Endothelial cell of umbilical vein (primary cell): Measurements from ENCODE around the gene UTF1. TPM values are rescaled to one million over a fixed set of nuclear protein-coding genes. Genes with fewer than 3 reads are reported as not detected.

Experiments
- BruUV-seq: library from RNA; stranded (reverse); fragments of 400-500 nt; replicated peaks from 2 replicates; lab custom pipeline; 2021; lab: Mats Ljungman, UMichigan
- CTCF ChIA-PET: fragments of 300-600, 350-600 bp; sonication (Branson Sonifier 250); formaldehyde crosslinking; loops from one replicate; lab custom pipeline; 2021; ENCODE audit warnings: antibody characterized with exemption, inconsistent platforms; lab: Charles Lee
- POLR2A ChIA-PET: fragments of 300-600, 350-600 bp; sonication (Branson Sonifier 250); formaldehyde crosslinking; loops from one replicate; lab custom pipeline; 2021; ENCODE audit warnings: antibody characterized with exemption, inconsistent platforms; lab: Charles Lee
- DNase-seq: peaks from one replicate; pipeline ENCODE4 v3.0.0-alpha.2; 2011; ENCODE audit warnings: low read depth, low spot score
- FAIRE-seq: peaks from 2 replicates; lab custom pipeline; 2011; peaks lifted over from hg19 to GRCh38; lab: Jason Lieb, UNC
- H2AFZ ChIP-seq: 2 replicates; pipeline ENCODE4 v1.6.0; 2012; ENCODE audit warnings: low read depth, low read length, control low read depth, inconsistent platforms
- H3K27ac ChIP-seq: 2 replicates; pipeline ENCODE4 v1.5.1; 2011; ENCODE audit warnings: low read depth, mild to moderate bottlenecking, control low read depth, low read length, moderate library complexity; ENCODE audit not compliant: insufficient read depth
- H3K27me3 ChIP-seq, 2 experiments: 2 replicates each; pipeline versions ENCODE4 v1.6.0 to v1.6.1; 2011; ENCODE audit warnings: low read length in 2 of 2, mixed read lengths in 1 of 2; ENCODE audit not compliant: control insufficient read depth in 2 of 2, insufficient read depth in 2 of 2
- H3K36me3 ChIP-seq, 2 experiments: 2 replicates in 1 of 2; 3 replicates in 1 of 2; pipeline ENCODE4 v1.5.1; 2011; ENCODE audit warnings: low read length in 2 of 2, mild to moderate bottlenecking in 1 of 2, moderate library complexity in 1 of 2; ENCODE audit not compliant: control insufficient read depth in 2 of 2, insufficient read depth in 2 of 2; ENCODE audit errors: extremely low read depth in 1 of 2
- H3K4me1 ChIP-seq: 3 replicates; pipeline ENCODE4 v1.5.1; 2011; ENCODE audit warnings: mild to moderate bottlenecking, low read length; ENCODE audit not compliant: control insufficient read depth, insufficient read depth; ENCODE audit errors: extremely low read depth
- H3K4me2 ChIP-seq: 2 replicates; pipeline ENCODE4 v1.6.1; 2011; ENCODE audit warnings: low read length, control low read depth, mixed read lengths; ENCODE audit not compliant: insufficient read depth
- H3K4me3 ChIP-seq, 3 experiments: fragments of 200-600 bp in 1 of 3; sonication (generic), shearing (Covaris generic) in 1 of 3; replicated peaks in 1 of 3; 2 replicates each; pipeline ENCODE4 v1.5.1; 2011 to 2016; ENCODE audit warnings: control low read depth in 3 of 3, low read length in 3 of 3, mild to moderate bottlenecking in 2 of 3, inconsistent platforms in 1 of 3, low read depth in 1 of 3, moderate library complexity in 1 of 3; ENCODE audit not compliant: insufficient read depth in 1 of 3
- H3K79me2 ChIP-seq: 2 replicates; pipeline ENCODE4 v1.6.0; 2012; ENCODE audit warnings: low read length, inconsistent platforms; ENCODE audit not compliant: control insufficient read depth, insufficient read depth
- H3K9ac ChIP-seq: replicated peaks from 2 replicates; pipeline ENCODE3; 2011; ENCODE audit warnings: low read length, control low read depth; ENCODE audit not compliant: insufficient read depth; ENCODE audit errors: extremely low read depth
- H3K9me1 ChIP-seq: replicated peaks from 3 replicates; pipeline ENCODE4 v1.6.0; 2011; ENCODE audit warnings: mild to moderate bottlenecking, low read length; ENCODE audit not compliant: control insufficient read depth, insufficient read depth; ENCODE audit errors: extremely low read depth
- H3K9me3 ChIP-seq: replicated peaks from 2 replicates; pipeline ENCODE4 v1.5.1; 2012; ENCODE audit warnings: low read length, inconsistent platforms; ENCODE audit not compliant: control insufficient read depth, insufficient read depth
- H4K20me1 ChIP-seq: replicated peaks from 2 replicates; pipeline ENCODE3; 2011; ENCODE audit warnings: mild to moderate bottlenecking, low read length; ENCODE audit not compliant: control insufficient read depth, insufficient read depth; ENCODE audit errors: extremely low read depth
- EZH2 ChIP-seq: IDR thresholded peaks from 2 replicates; pipeline ENCODE4 v1.6.1; 2012; ENCODE audit warnings: borderline replicate concordance, low read depth, mild to moderate bottlenecking, moderate library complexity, low read length, inconsistent platforms; ENCODE audit not compliant: severe bottlenecking
- FOS ChIP-seq: IDR thresholded peaks from 2 replicates; pipeline ENCODE4 v1.6.1; 2011; ENCODE audit warnings: mild to moderate bottlenecking, low read length, moderate library complexity, borderline replicate concordance; ENCODE audit not compliant: insufficient read depth
- GATA2 ChIP-seq: IDR thresholded peaks from 2 replicates; pipeline ENCODE4 v1.7.0; 2011; ENCODE audit warnings: low read depth, mild to moderate bottlenecking, moderate library complexity, mixed read lengths, low read length; ENCODE audit not compliant: insufficient read length, insufficient read depth
- JUN ChIP-seq: IDR thresholded peaks from 2 replicates; pipeline ENCODE4 v1.6.1; 2011; ENCODE audit warnings: borderline replicate concordance, low read depth; ENCODE audit not compliant: insufficient read length, insufficient read depth
- MYC ChIP-seq: IDR thresholded peaks from one replicate; pipeline ENCODE4 v1.6.1; 2011; ENCODE audit warnings: mild to moderate bottlenecking, low read depth, low read length
- POLR2A ChIP-seq: IDR thresholded peaks from 2 replicates; pipeline ENCODE4 v1.6.1; 2012; ENCODE audit warnings: low read depth, mild to moderate bottlenecking, control low read depth, low read length
- POLR2AphosphoS5 ChIP-seq: IDR thresholded peaks from 2 replicates; pipeline ENCODE4 v1.6.1; 2012; ENCODE audit warnings: low read depth, mild to moderate bottlenecking, control low read depth, low read length, moderate library complexity; ENCODE audit not compliant: insufficient read depth
- dilution Hi-C: fragments of 300-500 bp; cut with MboI; formaldehyde crosslinking; loops from one replicate; pipeline ENCODE4 v1.15.0; 2019; ENCODE audit warnings: low sequenced_read_pairs; ENCODE audit not compliant: extremely low pct_ligation_motif_present
- intact Hi-C: fragments of 100-400 bp; cut with micrococcal nuclease; formaldehyde crosslinking; loops from one replicate; pipeline ENCODE4 v1.10.0; 2022
- polyA plus RNA-seq, 4 experiments: library from polyadenylated mRNA; depleted of rRNA in 3 of 4; stranded (reverse) in 3 of 4; unstranded in 1 of 4; fragments of >200 nt; gene quantifications; 2 replicates each; pipeline versions ENCODE4 v1.2.1 to v1.2.3, GENCODE V29; 2011 to 2012; ENCODE audit warnings: missing spikeins in 1 of 4
- total RNA-seq: library from RNA; stranded (reverse); gene quantifications from 2 replicates; pipeline ENCODE4 v1.2.3, GENCODE V29; 2021
- TF ChIP-seq, protein P1 (sequence below): IDR thresholded peaks from 2 replicates; pipeline ENCODE4 v1.6.1; 2011; ENCODE audit not compliant: insufficient read depth, insufficient read length
- TF ChIP-seq, protein P2 (sequence below), 2 donors: IDR thresholded peaks; 1 replicate in 1 of 2; 2 replicates in 1 of 2; pipeline ENCODE4 v1.5.1; 2011; ENCODE audit warnings: low read length in 2 of 2, mild to moderate bottlenecking in 2 of 2, moderate library complexity in 2 of 2, control low read depth in 1 of 2, inconsistent platforms in 1 of 2, low read depth in 1 of 2; ENCODE audit not compliant: insufficient read depth in 1 of 2; ENCODE audit errors: extremely low read depth in 1 of 2

UTF1 gene
- total and polyA plus RNA-seq, 2 donors (not counting 3 experiments of a cell fraction or from before 2014, with no cell fraction given), result not detected

DNA sequence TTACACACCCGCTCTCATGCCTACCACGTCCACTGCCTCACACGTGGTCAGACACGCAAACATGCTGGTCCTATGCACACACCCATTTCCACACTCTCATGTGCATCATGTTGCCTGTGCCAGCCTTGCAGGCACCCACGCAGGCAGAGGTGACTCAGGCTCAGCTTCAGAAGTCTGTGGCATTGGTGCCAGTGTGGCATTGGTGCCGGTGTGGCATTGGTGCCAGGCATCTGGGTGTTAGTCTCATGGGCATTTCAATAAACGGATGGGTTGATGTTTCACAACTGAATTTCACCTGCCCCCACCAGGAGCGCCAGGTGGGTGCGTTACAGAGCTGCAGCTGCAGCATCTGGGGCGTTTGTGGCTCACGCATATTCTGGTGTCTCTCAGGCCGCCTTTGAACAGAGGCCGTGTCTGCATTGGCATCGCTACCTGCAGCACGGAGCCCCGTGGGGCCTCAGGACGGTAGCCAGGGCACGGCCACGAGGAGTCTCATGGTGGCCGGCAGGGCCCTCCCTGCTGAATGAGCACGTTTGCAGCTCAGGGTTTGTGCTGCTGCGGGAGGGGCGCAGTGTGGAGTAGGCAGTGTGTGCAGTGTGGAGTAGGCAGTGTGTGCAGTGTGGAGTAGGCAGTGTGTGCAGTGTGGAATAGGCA is 45.3 kb upstream of the UTF1 start:
- TF ChIP-seq GATA2 (no peak), POLR2AphosphoS5 (no peak), MYC (no peak), EZH2 (no peak), JUN (no peak), FOS (no peak), POLR2A (no peak)
- TF ChIP-seq, protein P1, sequence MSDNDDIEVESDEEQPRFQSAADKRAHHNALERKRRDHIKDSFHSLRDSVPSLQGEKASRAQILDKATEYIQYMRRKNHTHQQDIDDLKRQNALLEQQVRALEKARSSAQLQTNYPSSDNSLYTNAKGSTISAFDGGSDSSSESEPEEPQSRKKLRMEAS, result no peak
- TF ChIP-seq, protein P2, sequence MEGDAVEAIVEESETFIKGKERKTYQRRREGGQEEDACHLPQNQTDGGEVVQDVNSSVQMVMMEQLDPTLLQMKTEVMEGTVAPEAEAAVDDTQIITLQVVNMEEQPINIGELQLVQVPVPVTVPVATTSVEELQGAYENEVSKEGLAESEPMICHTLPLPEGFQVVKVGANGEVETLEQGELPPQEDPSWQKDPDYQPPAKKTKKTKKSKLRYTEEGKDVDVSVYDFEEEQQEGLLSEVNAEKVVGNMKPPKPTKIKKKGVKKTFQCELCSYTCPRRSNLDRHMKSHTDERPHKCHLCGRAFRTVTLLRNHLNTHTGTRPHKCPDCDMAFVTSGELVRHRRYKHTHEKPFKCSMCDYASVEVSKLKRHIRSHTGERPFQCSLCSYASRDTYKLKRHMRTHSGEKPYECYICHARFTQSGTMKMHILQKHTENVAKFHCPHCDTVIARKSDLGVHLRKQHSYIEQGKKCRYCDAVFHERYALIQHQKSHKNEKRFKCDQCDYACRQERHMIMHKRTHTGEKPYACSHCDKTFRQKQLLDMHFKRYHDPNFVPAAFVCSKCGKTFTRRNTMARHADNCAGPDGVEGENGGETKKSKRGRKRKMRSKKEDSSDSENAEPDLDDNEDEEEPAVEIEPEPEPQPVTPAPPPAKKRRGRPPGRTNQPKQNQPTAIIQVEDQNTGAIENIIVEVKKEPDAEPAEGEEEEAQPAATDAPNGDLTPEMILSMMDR (IDR thresholded peaks at IDR 0.05; ENCODE audit: extremely low read depth in 1 of 2, insufficient read depth in 1 of 2, low read depth in 1 of 2, low read length in 2 of 2), result no peak
- no peak overlapping the region for H2AFZ ChIP-seq
- dilution Hi-C loops, result no loop called here
- no peak overlapping the region for H3K4me2 ChIP-seq
- H3K9ac ChIP-seq, result no peak overlapping the region
- intact Hi-C loops, result no loop called here
- H3K27me3 ChIP-seq, result no peaks in the 10 kb centered on the region
- H4K20me1 ChIP-seq, result no peaks in the 10 kb centered on the region
- no peaks in the 10 kb centered on the region for H3K9me3 ChIP-seq
- no peaks in the 10 kb centered on the region for H3K9me1 ChIP-seq
- POLR2A ChIA-PET, result no interaction called here
- CTCF ChIA-PET, result no interaction called here
- H3K27ac ChIP-seq, result no peak overlapping the region
- DNase-seq (no peak), FAIRE-seq (no peak)
- no TSS peak for BruUV-seq
- H3K4me1 ChIP-seq, result no peaks in the 10 kb centered on the region
- H3K79me2 ChIP-seq, result no peaks in the 10 kb centered on the region
- H3K36me3 ChIP-seq, result no peaks in the 10 kb centered on the region
- no peak overlapping the region for H3K4me3 ChIP-seq
